ENCODE data around the gene STK39. TPM values are rescaled to one million over a fixed set of nuclear protein-coding genes. Genes with fewer than 3 reads are reported as not detected.

STK39 gene
- total RNA-seq, 4 donors from 2014 or later: 8.9 to 28.3 (median 14.5) TPM

DNA sequence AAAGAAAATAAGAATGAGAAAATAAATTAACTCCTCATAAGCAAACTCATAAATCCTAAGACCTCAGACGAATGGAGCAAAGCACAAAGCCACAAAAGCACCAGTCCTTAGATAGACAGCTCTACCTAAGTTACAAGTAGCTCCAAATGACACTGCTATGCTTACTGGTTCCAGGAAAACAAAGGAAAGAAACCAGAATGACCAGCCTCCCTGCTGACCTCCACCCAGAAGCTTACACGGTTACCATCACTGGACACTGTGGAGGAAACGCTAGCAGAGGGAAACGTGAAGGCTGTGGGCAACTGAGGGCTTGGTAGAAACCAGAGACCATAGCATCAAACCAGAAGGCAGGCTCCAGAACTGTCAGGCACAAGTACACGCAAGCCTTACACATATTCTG lies 67.8 kb downstream of the STK39 start:
- no peak overlapping the region for H3K4me3 ChIP-seq (ENCODE audit: low read depth, poor library complexity, severe bottlenecking)
- 82 to 95% methylated on average over 5 of the region's 5 CpGs for WGBS, 2 donors
- DNase-seq (ENCODE audit: low spot score in 2 of 2): no peak
- TF ChIP-seq CTCF (IDR thresholded peaks at IDR 0.05): no peak
- TF ChIP-seq POLR2A (IDR thresholded peaks at IDR 0.05): no peak
- intact Hi-C loops (cut with DNase I; ENCODE audit: low total_unique reads): no loop called here

GRCh38 chr2:168178520-168179324 lies 68.7 kb downstream of the STK39 start:
- TF ChIP-seq CTCF (IDR thresholded peaks at IDR 0.05) (no peak), POLR2A (IDR thresholded peaks at IDR 0.05) (no peak)
- WGBS, 2 donors: 85 to 90% methylated on average over 3 to 4 of the region's 4 CpGs
- H3K4me3 ChIP-seq (ENCODE audit: low read depth, poor library complexity, severe bottlenecking): no peak overlapping the region
- no peak for DNase-seq (ENCODE audit: low spot score in 2 of 2)
- intact Hi-C loops (cut with DNase I; ENCODE audit: low total_unique reads): no loop called here

GRCh38 chr2:168176402-168176801 lies 71.0 kb downstream of the STK39 start:
- WGBS, 2 donors: 68 to 80% methylated on average over 3 of the region's 3 CpGs
- intact Hi-C loops (cut with DNase I; ENCODE audit: low total_unique reads): no loop called here
- H3K4me3 ChIP-seq (ENCODE audit: low read depth, poor library complexity, severe bottlenecking): no peak overlapping the region
- TF ChIP-seq CTCF (IDR thresholded peaks at IDR 0.05) (no peak), POLR2A (IDR thresholded peaks at IDR 0.05) (no peak)
- DNase-seq (ENCODE audit: low spot score in 2 of 2): no peak

DNA sequence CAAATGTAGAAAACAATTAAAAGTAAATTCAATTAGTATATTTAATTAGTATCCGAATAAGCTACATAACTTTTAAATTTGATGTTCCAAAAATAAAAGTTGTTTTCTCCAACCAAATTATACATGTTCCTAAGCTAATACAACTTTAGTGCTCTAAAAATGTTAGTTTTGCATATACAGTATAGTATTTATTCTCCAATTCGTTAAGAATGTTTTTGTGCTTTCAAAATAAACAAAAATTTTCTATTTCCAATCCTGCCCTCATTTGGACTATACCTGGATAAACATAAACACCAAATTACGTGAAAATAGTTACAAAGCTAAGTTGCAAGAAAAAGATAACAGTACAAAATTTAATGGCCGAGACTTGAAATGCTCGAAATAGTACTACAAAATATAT lies 71.9 kb downstream of the STK39 start:
- 75 to 94% methylated on average over 5 of the region's 5 CpGs for WGBS, 2 donors
- no peak for DNase-seq (ENCODE audit: low spot score in 2 of 2)
- TF ChIP-seq CTCF (IDR thresholded peaks at IDR 0.05): no peak
- no peak for TF ChIP-seq POLR2A (IDR thresholded peaks at IDR 0.05)
- intact Hi-C loops (cut with DNase I; ENCODE audit: low total_unique reads): no loop called here
- no peak overlapping the region for H3K4me3 ChIP-seq (ENCODE audit: low read depth, poor library complexity, severe bottlenecking)

DNA sequence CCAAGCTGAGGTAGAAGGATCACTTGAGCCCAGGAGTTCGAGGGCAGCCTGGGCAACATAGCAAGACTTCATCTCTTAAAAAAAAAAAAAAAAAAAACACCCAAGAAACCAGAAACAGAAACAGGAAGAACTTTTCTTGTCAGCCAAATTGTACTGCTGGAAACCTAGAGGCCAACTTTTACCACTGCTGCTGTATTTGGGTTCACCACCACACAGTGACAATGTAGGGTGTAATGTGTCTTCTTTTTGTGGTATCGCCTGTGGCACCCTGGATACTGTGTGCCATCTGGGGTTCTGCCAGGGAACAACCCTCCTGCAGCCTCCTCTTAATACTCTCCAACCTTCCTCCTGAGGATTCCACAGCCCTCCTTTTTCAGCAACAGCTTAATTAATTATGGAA lies 72.6 kb downstream of the STK39 start:
- DNase-seq (ENCODE audit: low spot score in 2 of 2): no peak
- 49 to 71% methylated on average over 2 of the region's 2 CpGs for WGBS, 2 donors
- intact Hi-C loops (cut with DNase I; ENCODE audit: low total_unique reads): no loop called here
- no peak overlapping the region for H3K4me3 ChIP-seq (ENCODE audit: low read depth, poor library complexity, severe bottlenecking)
- TF ChIP-seq CTCF (IDR thresholded peaks at IDR 0.05) (no peak), POLR2A (IDR thresholded peaks at IDR 0.05) (no peak)

GRCh38 chr2:168172071-168172470 lies 75.3 kb downstream of the STK39 start:
- TF ChIP-seq CTCF (IDR thresholded peaks at IDR 0.05) (no peak), POLR2A (IDR thresholded peaks at IDR 0.05) (no peak)
- H3K4me3 ChIP-seq (ENCODE audit: low read depth, poor library complexity, severe bottlenecking): no peak overlapping the region
- intact Hi-C loops (cut with DNase I; ENCODE audit: low total_unique reads): no loop called here
- DNase-seq (ENCODE audit: low spot score in 2 of 2): no peak
- WGBS, 2 donors: 96 to 97% methylated on average over 4 of the region's 4 CpGs

Data from lower leg skin (tissue), 4 donors.